HEK293 (cell line): ENCODE results near the gene CUL9.
"Not testable (repeated sequence)": the region's sequence is repeated elsewhere in the genome, so short reads cannot be mapped to it uniquely, and the experiment has no call there.

Source experiments
- CTCF ChIA-PET: fragments of 350-600 bp; formaldehyde crosslinking; extraction: SDS; loops from one replicate; lab custom pipeline; 2021; ENCODE audit warnings: antibody characterized with exemption; lab: Yijun Ruan, JAX
- POLR2A ChIA-PET: fragments of 300-600 bp; formaldehyde crosslinking; extraction: SDS; loops from one replicate; lab custom pipeline; 2020; ENCODE audit warnings: antibody characterized with exemption, inconsistent platforms; lab: Yijun Ruan, JAX
- H3K27ac ChIP-seq: fragments of 200-500 bp; sonication (Bioruptor generic); 2 replicates; pipeline ENCODE4 v1.5.1; 2014; ENCODE audit warnings: low read depth, low read length, control low read depth, inconsistent platforms; ENCODE audit errors: extremely low read depth
- H3K36me3 ChIP-seq, 2 experiments: fragments of 200-500 bp in 1 of 2; sonication (Bioruptor generic) in 1 of 2; 1 replicate in 1 of 2; 2 replicates in 1 of 2; pipeline ENCODE4 v1.5.1; 2014 to 2017; ENCODE audit warnings: inconsistent platforms in 2 of 2, low read length in 2 of 2; ENCODE audit not compliant: control insufficient read depth in 2 of 2, insufficient read depth in 1 of 2
- H3K4me1 ChIP-seq: fragments of 200-500 bp; sonication (Bioruptor generic); 2 replicates; pipeline ENCODE4 v1.5.1; 2014; ENCODE audit warnings: mild to moderate bottlenecking, low read length, inconsistent platforms; ENCODE audit not compliant: control insufficient read depth, insufficient read depth
- H3K4me3 ChIP-seq: 2 replicates; pipeline ENCODE4 v1.5.1; 2011; ENCODE audit warnings: low read depth, mild to moderate bottlenecking, control low read depth, low read length, moderate library complexity
- H3K9me3 ChIP-seq: fragments of 200-500 bp; sonication (Bioruptor generic); 2 replicates; pipeline ENCODE4 v1.5.1; 2014; ENCODE audit warnings: low read depth, low read length, inconsistent platforms; ENCODE audit not compliant: control insufficient read depth, insufficient read depth
- BCL11A ChIP-seq: fragments of 450-650 bp; formaldehyde crosslinking; IDR thresholded peaks from 2 replicates; pipeline ENCODE4 v1.5.1; 2016; ENCODE audit warnings: low read depth, missing biosample characterization, missing genetic modification characterization
- EGR2 ChIP-seq: fragments of 450-650 bp; formaldehyde crosslinking; IDR thresholded peaks from 2 replicates; pipeline ENCODE4 v1.5.1; 2016; ENCODE audit warnings: low read depth, missing biosample characterization, missing genetic modification characterization
- ELK4 ChIP-seq: IDR thresholded peaks from 2 replicates; pipeline ENCODE4 v1.6.1; 2011; ENCODE audit warnings: mild to moderate bottlenecking, low read depth, low read length, borderline replicate concordance
- KLF1 ChIP-seq: fragments of 450-650 bp; formaldehyde crosslinking; IDR thresholded peaks from 2 replicates; pipeline ENCODE4 v1.5.1; 2016; ENCODE audit warnings: missing biosample characterization, missing genetic modification characterization
- KLF7 ChIP-seq: fragments of 450-650 bp; formaldehyde crosslinking; IDR thresholded peaks from 2 replicates; pipeline ENCODE4 v1.5.1; 2016; ENCODE audit warnings: missing biosample characterization, missing genetic modification characterization, borderline replicate concordance
- RBAK ChIP-seq: fragments of 450-650 bp; formaldehyde crosslinking; IDR thresholded peaks from 2 replicates; pipeline ENCODE4 v1.5.1; 2016; ENCODE audit warnings: missing biosample characterization, missing genetic modification characterization
- SCRT1 ChIP-seq: fragments of 450-650 bp; formaldehyde crosslinking; IDR thresholded peaks from 2 replicates; pipeline ENCODE4 v1.5.1; 2016; ENCODE audit warnings: missing biosample characterization, missing genetic modification characterization, borderline replicate concordance
- SP2 ChIP-seq: fragments of 450-650 bp; formaldehyde crosslinking; IDR thresholded peaks from 2 replicates; pipeline ENCODE4 v1.5.1; 2016; ENCODE audit warnings: missing biosample characterization, missing genetic modification characterization
- ZBTB49 ChIP-seq: fragments of 450-650 bp; formaldehyde crosslinking; IDR thresholded peaks from 2 replicates; pipeline ENCODE4 v1.5.1; 2016; ENCODE audit warnings: missing biosample characterization, missing genetic modification characterization, low read depth
- ZBTB7A ChIP-seq: fragments of 450-650 bp; formaldehyde crosslinking; IDR thresholded peaks from 2 replicates; pipeline ENCODE4 v1.5.1; 2016; ENCODE audit warnings: low read depth, missing biosample characterization, missing genetic modification characterization
- ZFHX2 ChIP-seq: fragments of 450-650 bp; formaldehyde crosslinking; conservative IDR thresholded peaks from 2 replicates; pipeline ENCODE4 v1.5.1; 2016; ENCODE audit warnings: missing biosample characterization, missing genetic modification characterization
- ZFP41 ChIP-seq: fragments of 450-650 bp; formaldehyde crosslinking; IDR thresholded peaks from 2 replicates; pipeline ENCODE4 v1.5.1; 2016; ENCODE audit warnings: missing biosample characterization, missing genetic modification characterization, borderline replicate concordance
- ZNF121 ChIP-seq: fragments of 450-650 bp; formaldehyde crosslinking; IDR thresholded peaks from 2 replicates; pipeline ENCODE4 v1.5.1; 2016; ENCODE audit warnings: missing biosample characterization, missing genetic modification characterization
- ZNF16 ChIP-seq: fragments of 450-650 bp; formaldehyde crosslinking; IDR thresholded peaks from 2 replicates; pipeline ENCODE4 v1.5.1; 2016; ENCODE audit warnings: low read depth, missing biosample characterization, missing genetic modification characterization
- ZNF211 ChIP-seq: fragments of 450-650 bp; formaldehyde crosslinking; IDR thresholded peaks from 2 replicates; pipeline ENCODE4 v1.5.1; 2016; ENCODE audit warnings: low read depth, missing biosample characterization, missing genetic modification characterization
- ZNF274 ChIP-seq, 2 experiments: fragments of 200-500 bp in 1 of 2; fragments of 450-650 bp in 1 of 2; sonication (Bioruptor generic) in 1 of 2; formaldehyde crosslinking in 1 of 2; IDR thresholded peaks; 2 replicates each; pipeline versions ENCODE4 v1.5.1 to v1.6.1; 2014 to 2016; ENCODE audit warnings: borderline replicate concordance in 1 of 2, inconsistent platforms in 1 of 2, low read length in 1 of 2, missing biosample characterization in 1 of 2, missing genetic modification characterization in 1 of 2
- ZNF292 ChIP-seq: fragments of 450-650 bp; formaldehyde crosslinking; IDR thresholded peaks from 2 replicates; pipeline ENCODE4 v1.5.1; 2016; ENCODE audit warnings: low read depth, missing biosample characterization, missing genetic modification characterization, borderline replicate concordance
- ZNF302 ChIP-seq: fragments of 450-650 bp; formaldehyde crosslinking; IDR thresholded peaks from 2 replicates; pipeline ENCODE4 v1.5.1; 2016; ENCODE audit warnings: missing biosample characterization, missing genetic modification characterization, low read depth
- ZNF513 ChIP-seq: fragments of 450-650 bp; IDR thresholded peaks from 2 replicates; pipeline ENCODE4 v1.5.1; 2018; ENCODE audit warnings: missing biosample characterization, missing genetic modification characterization
- ZNF544 ChIP-seq: fragments of 450-650 bp; formaldehyde crosslinking; IDR thresholded peaks from 2 replicates; pipeline ENCODE4 v1.5.0; 2017; ENCODE audit warnings: missing biosample characterization, missing genetic modification characterization
- ZNF704 ChIP-seq: fragments of 450-650 bp; formaldehyde crosslinking; IDR thresholded peaks from 2 replicates; pipeline ENCODE4 v1.5.1; 2016; ENCODE audit warnings: missing biosample characterization, missing genetic modification characterization
- ZNF707 ChIP-seq: fragments of 450-650 bp; formaldehyde crosslinking; IDR thresholded peaks from 2 replicates; pipeline ENCODE4 v1.5.1; 2016; ENCODE audit warnings: missing biosample characterization, missing genetic modification characterization
- ZNF768 ChIP-seq: fragments of 450-650 bp; formaldehyde crosslinking; IDR thresholded peaks from 2 replicates; pipeline ENCODE4 v1.5.1; 2018; ENCODE audit warnings: missing biosample characterization, mild to moderate bottlenecking, missing genetic modification characterization
- ZNF777 ChIP-seq: fragments of 450-650 bp; formaldehyde crosslinking; IDR thresholded peaks from 2 replicates; pipeline ENCODE4 v1.5.1; 2017; ENCODE audit warnings: missing biosample characterization, missing genetic modification characterization, borderline replicate concordance

Gene CUL9

GRCh38 chr6:43138267-43138666, 43.7 kb upstream of the CUL9 start:
- POLR2A ChIA-PET, result interaction anchor here (0.6 kb wide), 1 partner anchor 30 kb away, joined by 3 read pairs; no protein-coding TSS in a partner anchor
- CTCF ChIA-PET, result interaction anchor here (0.7 kb wide), 1 partner anchor 67 kb away, joined by 4 read pairs; no protein-coding TSS in a partner anchor
- Histone ChIP-seq H3K9me3 (no peaks in the 10 kb centered on the region), H3K4me3 (no peak overlapping the region), H3K27ac (no peak overlapping the region), H3K36me3 (peaks cover 0 to 20% of the 10 kb centered on the region in 2 experiments; a peak in 2 of 3 replicates), H3K4me1 (no peaks in the 10 kb centered on the region)
- TF ChIP-seq ZNF302 (tag by site-specific recombination), result no peak
- peak; percentile 73; the same call in 1 of the 2 replicates for TF ChIP-seq ZNF121 (tag by site-specific recombination)

GRCh38 chr6:43139973-43140372, 42.0 kb upstream of the CUL9 start:
- TF ChIP-seq EGR2, result peak; percentile 61
- TF ChIP-seq ZFHX2 (tag by site-specific recombination), result peak; percentile 63
- peak; percentile 42; the same call in 1 of the 2 replicates for TF ChIP-seq KLF1 (tag by site-specific recombination)
- TF ChIP-seq, all 188 proteins: peak for 3; not testable (repeated sequence) for 185
- H3K36me3 ChIP-seq, result peaks cover 0 to 23% of the 10 kb centered on the region in 2 experiments; a peak in 2 of 3 replicates
- not testable (repeated sequence) for H3K4me1 ChIP-seq, H3K4me3 ChIP-seq, H3K9me3 ChIP-seq, H3K27ac ChIP-seq
- CTCF ChIA-PET, result interaction anchor here (0.7 kb wide), 4 partner anchors 9 to 499 kb away, joined by 3 to 5 read pairs (median 4); no protein-coding TSS in a partner anchor
- POLR2A ChIA-PET, result interaction anchor here (1.2 kb wide), 1 partner anchor 211 kb away, joined by 3 read pairs; the partner anchor contains the start of gene CNPY3

- H3K36me3 ChIP-seq, result peaks cover 0 to 39% of the 10 kb centered on the region in 2 experiments; a peak in 2 of 3 replicates
- no peak overlapping the region for H3K4me3 ChIP-seq
- H3K27ac ChIP-seq, result no peak overlapping the region
- TF ChIP-seq ZNF211 (tag by site-specific recombination) (no peak), KLF7 (no peak), ZNF768 (tag by site-specific recombination) (no peak), ZNF777 (tag by site-specific recombination) (no peak), ZBTB7A (tag by site-specific recombination) (no peak), ZNF16 (tag by site-specific recombination) (no peak), SP2 (tag by site-specific recombination) (no peak), KLF1 (tag by site-specific recombination) (no peak), ZBTB49 (tag by site-specific recombination) (no peak), ZNF292 (no peak), ZFP41 (no peak), SCRT1 (tag by site-specific recombination) (no peak), ZNF544 (tag by site-specific recombination) (no peak), ZNF274 (IDR thresholded peaks at IDR 0.05; ENCODE audit: low read length) (no peak), ZNF274 (tag by site-specific recombination; IDR thresholded peaks at IDR 0.05; ENCODE audit: borderline replicate concordance) (no peak), ZNF707 (no peak), ZNF513 (no peak), ELK4 (no peak), ZNF704 (tag by site-specific recombination) (no peak), BCL11A (tag by site-specific recombination) (no peak), RBAK (tag by site-specific recombination) (no peak)
- POLR2A ChIA-PET, result interaction anchor here (1.2 to 2.9 kb wide), 2 partner anchors 65 to 82 kb away, joined by 3 to 18 read pairs; partner anchors contain the start of genes KLC4, MRPL2 and PTK7
- H3K4me1 ChIP-seq, result no peaks in the 10 kb centered on the region
- CTCF ChIA-PET, result interaction anchor here (0.7 to 4.0 kb wide), 5 partner anchors 15 to 218 kb away, joined by 3 to 83 read pairs (median 26); partner anchors contain the start of genes KLC4, MRPL2 and PTK7
- H3K9me3 ChIP-seq, result no peaks in the 10 kb centered on the region
Observed at GRCh38 chr6:43141644-43142043, 40.4 kb upstream of the CUL9 start.
